ENCODE measurements around the gene MMP20. TPM values are rescaled to one million over a fixed set of nuclear protein-coding genes. Genes with fewer than 3 reads are reported as not detected.

MMP20 gene
- total RNA-seq, 1 experiment from 2014 or later: not detected

DNA sequence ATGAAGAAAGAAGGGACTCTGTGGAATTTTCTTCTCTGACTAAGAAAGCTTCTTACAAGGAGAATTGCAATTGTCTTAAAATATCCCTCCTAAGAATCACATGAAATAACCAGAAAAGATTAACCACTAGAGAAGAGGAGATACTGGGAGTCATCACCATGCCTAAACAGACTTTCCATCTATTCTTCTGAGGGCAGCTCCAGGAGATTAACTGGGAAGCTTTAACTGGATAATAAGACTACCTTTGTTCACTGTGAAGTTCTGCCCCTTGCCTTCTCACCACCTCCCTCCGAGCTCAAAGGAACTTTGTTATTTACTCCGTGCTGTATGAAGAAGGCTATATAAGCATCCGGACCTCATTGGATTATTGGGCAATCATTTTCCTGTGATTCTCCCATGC is 70.0 kb downstream of the MMP20 start:
- H3K27ac ChIP-seq (ENCODE audit: low read length): no peak overlapping the region
- no peaks in the 10 kb centered on the region for H3K9me2 ChIP-seq (replicated peaks; ENCODE audit: insufficient read depth, low read length)
- H3K4me3 ChIP-seq (ENCODE audit: low read length): no peak overlapping the region
- H3K4me2 ChIP-seq (ENCODE audit: low read depth, low read length, poor library complexity, severe bottlenecking): no peak overlapping the region
- no peak overlapping the region for H3K9ac ChIP-seq (ENCODE audit: low read length)
- H2AFZ ChIP-seq (ENCODE audit: low read length): no peak overlapping the region
- H3K27me3 ChIP-seq (ENCODE audit: low read length): no peaks in the 10 kb centered on the region
- peaks cover 9% of the 10 kb centered on the region for H3K4me1 ChIP-seq (ENCODE audit: low read length)
- H3K9me3 ChIP-seq (ENCODE audit: low read length): no peaks in the 10 kb centered on the region
- H4K20me1 ChIP-seq (ENCODE audit: insufficient read depth, low read depth, low read length): no peaks in the 10 kb centered on the region
- no peaks in the 10 kb centered on the region for H3K36me3 ChIP-seq (ENCODE audit: insufficient read depth, low read length)
- DNase-seq: no peak
- no peaks in the 10 kb centered on the region for H3K79me2 ChIP-seq (ENCODE audit: low read length)

DNA sequence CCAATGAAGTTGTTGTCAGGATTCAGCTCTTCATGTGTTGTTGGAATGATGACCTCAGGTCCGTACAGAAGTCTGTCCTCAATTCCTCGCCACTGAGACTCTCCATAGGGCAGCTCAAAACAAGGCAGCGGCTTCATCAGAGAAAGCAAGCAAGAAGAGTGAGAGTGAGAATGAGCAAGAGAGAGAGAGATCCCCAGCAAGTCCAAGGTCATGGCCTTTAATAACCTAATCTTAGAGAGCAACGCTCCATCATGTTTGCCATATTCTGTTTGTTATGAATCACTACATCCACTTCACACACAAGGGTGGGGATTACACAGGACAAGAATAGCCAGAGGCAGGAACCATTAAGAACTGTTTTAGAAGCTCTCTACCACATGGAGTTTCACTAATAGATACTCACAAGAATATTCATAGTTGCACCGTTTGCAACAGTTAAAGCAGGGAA is 71.3 kb downstream of the MMP20 start:
- Histone ChIP-seq H3K79me2 (ENCODE audit: low read length) (no peaks in the 10 kb centered on the region), H3K9ac (ENCODE audit: low read length) (no peak overlapping the region), H4K20me1 (ENCODE audit: insufficient read depth, low read depth, low read length) (no peaks in the 10 kb centered on the region), H3K36me3 (ENCODE audit: insufficient read depth, low read length) (no peaks in the 10 kb centered on the region), H3K27ac (ENCODE audit: low read length) (no peak overlapping the region), H3K4me2 (ENCODE audit: low read depth, low read length, poor library complexity, severe bottlenecking) (no peak overlapping the region), H3K9me2 (replicated peaks; ENCODE audit: insufficient read depth, low read length) (no peaks in the 10 kb centered on the region), H3K9me3 (ENCODE audit: low read length) (no peaks in the 10 kb centered on the region), H3K4me3 (ENCODE audit: low read length) (no peak overlapping the region), H3K27me3 (ENCODE audit: low read length) (no peaks in the 10 kb centered on the region), H3K4me1 (ENCODE audit: low read length) (no peaks in the 10 kb centered on the region), H2AFZ (ENCODE audit: low read length) (no peak overlapping the region)
- DNase-seq: no peak

DNA sequence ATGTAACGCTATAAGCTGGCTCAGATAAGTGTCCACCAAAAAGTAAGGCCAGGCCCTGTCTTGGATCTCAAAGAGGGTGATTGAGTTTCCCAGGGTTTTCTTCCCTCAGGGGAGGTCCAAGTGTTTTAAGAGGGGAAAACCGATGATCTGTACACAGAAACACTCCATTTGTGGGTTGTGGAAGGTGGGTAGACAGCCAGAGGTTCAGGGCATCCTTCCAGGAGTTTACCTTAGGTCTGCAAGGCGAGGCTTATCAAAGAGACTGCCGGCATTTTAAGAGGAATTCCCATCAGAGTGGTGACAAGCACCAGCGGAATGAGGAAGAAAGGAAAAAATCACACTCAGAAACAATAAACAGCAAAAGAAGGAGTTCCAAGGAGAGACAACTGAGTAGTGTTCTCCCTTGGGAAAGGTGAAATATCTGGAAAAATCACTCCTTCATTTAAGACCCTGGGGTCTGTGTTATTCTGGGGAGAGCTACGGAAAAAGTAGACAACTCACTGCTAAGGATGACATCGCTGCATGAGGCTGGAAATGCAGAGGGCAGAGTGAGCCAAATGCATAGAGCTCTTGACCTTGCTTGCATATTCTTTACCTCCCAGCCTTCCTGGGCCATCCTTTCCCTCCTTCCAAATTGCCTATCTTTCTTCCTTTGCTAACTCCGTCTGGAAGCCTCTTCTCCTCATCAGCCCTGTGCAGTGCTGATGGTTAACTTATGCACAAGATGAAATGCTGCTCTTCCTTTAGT is 72.5 kb downstream of the MMP20 start:
- H3K4me1 ChIP-seq (ENCODE audit: low read length): no peaks in the 10 kb centered on the region
- no peak overlapping the region for H3K9ac ChIP-seq (ENCODE audit: low read length)
- DNase-seq: no peak
- no peaks in the 10 kb centered on the region for H3K9me3 ChIP-seq (ENCODE audit: low read length)
- no peaks in the 10 kb centered on the region for H3K9me2 ChIP-seq (replicated peaks; ENCODE audit: insufficient read depth, low read length)
- no peak overlapping the region for H3K4me2 ChIP-seq (ENCODE audit: low read depth, low read length, poor library complexity, severe bottlenecking)
- no peaks in the 10 kb centered on the region for H4K20me1 ChIP-seq (ENCODE audit: insufficient read depth, low read depth, low read length)
- H3K79me2 ChIP-seq (ENCODE audit: low read length): no peaks in the 10 kb centered on the region
- H3K27ac ChIP-seq (ENCODE audit: low read length): no peak overlapping the region
- no peak overlapping the region for H2AFZ ChIP-seq (ENCODE audit: low read length)
- H3K27me3 ChIP-seq (ENCODE audit: low read length): no peaks in the 10 kb centered on the region
- H3K36me3 ChIP-seq (ENCODE audit: insufficient read depth, low read length): no peaks in the 10 kb centered on the region
- H3K4me3 ChIP-seq (ENCODE audit: low read length): no peak overlapping the region

DNA sequence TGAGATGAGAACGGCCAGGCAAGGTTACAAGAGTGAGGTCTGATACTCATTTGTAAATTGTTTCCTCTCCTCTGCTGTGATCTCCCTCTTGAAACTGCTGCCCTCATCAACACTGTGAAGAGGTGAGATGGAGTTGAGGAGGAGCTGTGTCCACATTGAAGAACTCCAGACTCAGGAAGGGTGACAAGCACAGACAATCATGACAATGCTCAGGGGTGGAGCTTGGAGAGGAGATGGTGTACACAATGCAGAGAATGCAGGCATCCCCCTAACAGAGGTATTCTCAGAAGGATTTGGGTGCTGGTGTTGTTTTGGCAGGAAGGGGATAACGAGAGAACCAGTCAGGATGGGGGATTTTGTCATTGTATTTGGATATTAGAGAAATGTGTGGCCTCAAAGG is 73.1 kb downstream of the MMP20 start:
- H3K4me3 ChIP-seq (ENCODE audit: low read length): no peak overlapping the region
- no peak overlapping the region for H3K27ac ChIP-seq (ENCODE audit: low read length)
- no peaks in the 10 kb centered on the region for H3K9me3 ChIP-seq (ENCODE audit: low read length)
- no peaks in the 10 kb centered on the region for H3K9me2 ChIP-seq (replicated peaks; ENCODE audit: insufficient read depth, low read length)
- H3K36me3 ChIP-seq (ENCODE audit: insufficient read depth, low read length): no peaks in the 10 kb centered on the region
- H3K4me1 ChIP-seq (ENCODE audit: low read length): no peaks in the 10 kb centered on the region
- no peak overlapping the region for H3K9ac ChIP-seq (ENCODE audit: low read length)
- no peaks in the 10 kb centered on the region for H3K79me2 ChIP-seq (ENCODE audit: low read length)
- H4K20me1 ChIP-seq (ENCODE audit: insufficient read depth, low read depth, low read length): no peaks in the 10 kb centered on the region
- H2AFZ ChIP-seq (ENCODE audit: low read length): peak overlapping the region; percentile 2; the same call in 1 of the 2 replicates
- no peaks in the 10 kb centered on the region for H3K27me3 ChIP-seq (ENCODE audit: low read length)
- DNase-seq: no peak
- H3K4me2 ChIP-seq (ENCODE audit: low read depth, low read length, poor library complexity, severe bottlenecking): no peak overlapping the region

DNA sequence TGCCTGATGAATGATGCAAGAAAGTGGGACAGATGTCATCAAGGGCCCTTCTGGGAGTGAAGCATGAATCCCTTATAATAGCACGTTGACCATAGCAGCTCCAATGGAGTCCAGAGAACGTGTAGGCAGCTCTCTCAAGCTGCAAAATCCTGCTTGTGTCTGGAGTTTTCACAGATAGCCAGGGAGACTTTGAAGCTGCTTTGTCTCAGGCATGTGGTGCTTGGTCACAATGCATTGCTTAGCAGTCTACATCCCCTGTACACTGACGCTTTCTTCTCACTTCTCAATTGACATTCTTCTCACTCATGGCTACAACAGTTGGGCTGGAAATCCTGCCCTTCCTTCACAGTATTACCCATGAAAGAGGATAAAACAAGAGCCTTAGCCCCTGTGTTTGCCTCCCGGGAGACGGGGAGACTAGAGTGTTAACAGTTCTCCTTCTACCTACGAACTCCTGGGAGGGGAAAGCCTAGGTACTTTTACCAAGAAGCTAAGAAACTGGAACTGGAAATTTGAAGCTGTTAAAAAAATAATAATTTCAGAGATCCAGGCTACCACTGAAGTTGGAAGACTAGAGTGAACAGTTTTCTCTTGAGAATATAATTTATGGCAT is 73.9 kb downstream of the MMP20 start:
- H4K20me1 ChIP-seq (ENCODE audit: insufficient read depth, low read depth, low read length): no peaks in the 10 kb centered on the region
- H3K4me2 ChIP-seq (ENCODE audit: low read depth, low read length, poor library complexity, severe bottlenecking): no peak overlapping the region
- H3K4me1 ChIP-seq (ENCODE audit: low read length): no peaks in the 10 kb centered on the region
- H3K9me2 ChIP-seq (replicated peaks; ENCODE audit: insufficient read depth, low read length): no peaks in the 10 kb centered on the region
- peak overlapping the region; percentile 4; the same call in 1 of the 2 replicates for H2AFZ ChIP-seq (ENCODE audit: low read length)
- no peak overlapping the region for H3K27ac ChIP-seq (ENCODE audit: low read length)
- H3K36me3 ChIP-seq (ENCODE audit: insufficient read depth, low read length): no peaks in the 10 kb centered on the region
- H3K9ac ChIP-seq (ENCODE audit: low read length): no peak overlapping the region
- H3K4me3 ChIP-seq (ENCODE audit: low read length): no peak overlapping the region
- no peaks in the 10 kb centered on the region for H3K79me2 ChIP-seq (ENCODE audit: low read length)
- H3K9me3 ChIP-seq (ENCODE audit: low read length): no peaks in the 10 kb centered on the region
- no peaks in the 10 kb centered on the region for H3K27me3 ChIP-seq (ENCODE audit: low read length)
- no peak for DNase-seq

DNA sequence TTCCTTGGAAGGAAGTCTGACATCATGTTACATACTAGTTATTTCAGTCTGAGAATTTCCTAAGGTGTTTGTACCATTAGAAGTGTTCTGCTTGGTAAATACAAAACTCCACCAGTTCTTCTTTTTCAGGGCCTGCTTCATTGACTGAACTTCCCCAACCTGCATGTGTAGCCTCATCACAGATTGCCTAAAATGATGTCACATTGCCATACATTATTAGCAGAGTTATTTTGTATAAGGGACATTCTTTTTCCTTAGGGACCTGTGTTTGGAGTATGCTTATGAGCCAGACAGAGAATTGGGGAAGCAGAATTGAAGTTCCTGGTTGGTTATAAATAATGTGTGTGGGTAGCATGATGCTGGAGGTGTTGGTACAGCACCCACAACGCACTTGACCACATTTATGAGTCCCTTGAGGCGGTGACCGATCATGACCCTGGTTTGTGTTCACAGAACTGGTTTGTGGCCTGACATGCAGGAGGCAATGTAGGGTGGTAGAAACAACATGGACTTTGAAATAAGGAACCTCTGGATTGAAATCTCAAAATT is 78.1 kb downstream of the MMP20 start:
- no peak overlapping the region for H3K4me2 ChIP-seq (ENCODE audit: low read depth, low read length, poor library complexity, severe bottlenecking)
- no peaks in the 10 kb centered on the region for H3K27me3 ChIP-seq (ENCODE audit: low read length)
- H2AFZ ChIP-seq (ENCODE audit: low read length): no peak overlapping the region
- peak; percentile 58 for DNase-seq
- no peaks in the 10 kb centered on the region for H4K20me1 ChIP-seq (ENCODE audit: insufficient read depth, low read depth, low read length)
- H3K36me3 ChIP-seq (ENCODE audit: insufficient read depth, low read length): no peaks in the 10 kb centered on the region
- no peaks in the 10 kb centered on the region for H3K9me3 ChIP-seq (ENCODE audit: low read length)
- no peaks in the 10 kb centered on the region for H3K9me2 ChIP-seq (replicated peaks; ENCODE audit: insufficient read depth, low read length)
- H3K9ac ChIP-seq (ENCODE audit: low read length): no peak overlapping the region
- no peaks in the 10 kb centered on the region for H3K79me2 ChIP-seq (ENCODE audit: low read length)
- H3K4me1 ChIP-seq (ENCODE audit: low read length): 0 out of 2 replicates have a peak, but pooled peaks cover 2% of the 10 kb centered on the region
- H3K4me3 ChIP-seq (ENCODE audit: low read length): no peak overlapping the region
- H3K27ac ChIP-seq (ENCODE audit: low read length): no peak overlapping the region

DNA sequence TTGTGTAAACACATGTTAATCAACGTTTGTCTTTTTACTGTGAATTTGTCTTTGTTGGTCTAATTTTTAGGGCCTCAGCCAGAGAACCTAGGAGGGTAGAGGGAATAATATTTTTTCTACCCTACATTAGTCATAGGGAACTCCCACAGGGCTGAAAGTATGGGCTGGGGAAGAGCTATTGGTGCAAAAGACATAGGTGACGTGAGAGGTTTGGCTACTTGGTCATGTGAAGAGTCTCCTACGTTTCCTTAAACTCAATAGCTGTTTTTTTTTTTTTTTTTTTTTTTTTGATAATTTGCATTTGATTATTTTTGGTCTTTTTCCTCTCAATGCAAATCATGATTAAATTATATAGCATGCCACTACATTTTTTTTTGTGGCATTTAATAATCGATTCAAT is 78.7 kb downstream of the MMP20 start:
- H3K79me2 ChIP-seq (ENCODE audit: low read length): no peaks in the 10 kb centered on the region
- H3K9me2 ChIP-seq (replicated peaks; ENCODE audit: insufficient read depth, low read length): no peaks in the 10 kb centered on the region
- H4K20me1 ChIP-seq (ENCODE audit: insufficient read depth, low read depth, low read length): no peaks in the 10 kb centered on the region
- no peak for DNase-seq
- no peak overlapping the region for H3K9ac ChIP-seq (ENCODE audit: low read length)
- no peaks in the 10 kb centered on the region for H3K36me3 ChIP-seq (ENCODE audit: insufficient read depth, low read length)
- H3K4me3 ChIP-seq (ENCODE audit: low read length): no peak overlapping the region
- H3K4me2 ChIP-seq (ENCODE audit: low read depth, low read length, poor library complexity, severe bottlenecking): no peak overlapping the region
- no peak overlapping the region for H2AFZ ChIP-seq (ENCODE audit: low read length)
- H3K9me3 ChIP-seq (ENCODE audit: low read length): no peaks in the 10 kb centered on the region
- no peaks in the 10 kb centered on the region for H3K27me3 ChIP-seq (ENCODE audit: low read length)
- 0 out of 2 replicates have a peak, but pooled peaks cover 2% of the 10 kb centered on the region for H3K4me1 ChIP-seq (ENCODE audit: low read length)
- no peak overlapping the region for H3K27ac ChIP-seq (ENCODE audit: low read length)

DNA sequence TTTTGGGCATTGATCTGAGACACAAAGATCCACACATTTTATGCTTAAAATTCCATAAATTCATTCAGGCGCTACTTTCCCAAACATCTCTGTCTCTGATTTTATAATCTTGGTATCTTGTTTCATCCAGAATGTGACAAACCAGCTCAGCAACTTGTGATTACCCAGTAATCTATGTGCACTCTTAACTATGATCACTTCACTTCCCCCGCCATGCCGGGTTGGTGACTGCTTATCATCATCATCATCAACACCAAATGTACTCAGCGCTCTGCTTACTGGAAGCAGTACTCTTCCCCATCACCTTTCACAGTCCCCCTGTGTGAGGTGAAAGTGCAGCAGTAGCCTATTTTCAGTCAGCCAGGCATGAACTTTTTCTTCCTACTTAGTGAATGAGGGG is 79.4 kb downstream of the MMP20 start:
- Histone ChIP-seq H3K9me2 (replicated peaks; ENCODE audit: insufficient read depth, low read length) (no peaks in the 10 kb centered on the region), H3K36me3 (ENCODE audit: insufficient read depth, low read length) (no peaks in the 10 kb centered on the region), H3K27ac (ENCODE audit: low read length) (no peak overlapping the region), H3K4me3 (ENCODE audit: low read length) (no peak overlapping the region), H2AFZ (ENCODE audit: low read length) (no peak overlapping the region), H3K9me3 (ENCODE audit: low read length) (no peaks in the 10 kb centered on the region), H3K27me3 (ENCODE audit: low read length) (no peaks in the 10 kb centered on the region), H3K4me1 (ENCODE audit: low read length) (0 out of 2 replicates have a peak, but pooled peaks cover 2% of the 10 kb centered on the region), H4K20me1 (ENCODE audit: insufficient read depth, low read depth, low read length) (no peaks in the 10 kb centered on the region), H3K4me2 (ENCODE audit: low read depth, low read length, poor library complexity, severe bottlenecking) (no peak overlapping the region), H3K79me2 (ENCODE audit: low read length) (no peaks in the 10 kb centered on the region), H3K9ac (ENCODE audit: low read length) (no peak overlapping the region)
- no peak for DNase-seq

Measured in Karpas-422 (cell line).